Mesendoderm (in vitro differentiated cells): ENCODE data around the gene KIRREL2.

Experiments
- DNase-seq: peaks from one replicate; pipeline ENCODE4 v3.0.0; 2013
- H2AK5ac ChIP-seq: 2 replicates; pipeline ENCODE4 v1.6.1; 2013; ENCODE audit warnings: low read length, inconsistent platforms
- H2BK120ac ChIP-seq: 2 replicates; pipeline ENCODE4 v1.6.1; 2013; ENCODE audit warnings: low read depth, mild to moderate bottlenecking, low read length, moderate library complexity, mixed read lengths
- H2BK15ac ChIP-seq: replicated peaks from 2 replicates; pipeline ENCODE4 v1.6.1; 2013; ENCODE audit warnings: low read depth, mild to moderate bottlenecking, moderate library complexity
- H2BK5ac ChIP-seq: 2 replicates; pipeline ENCODE4 v1.6.1; 2013; ENCODE audit warnings: low read length, inconsistent platforms
- H3K18ac ChIP-seq: 2 replicates; pipeline ENCODE4 v1.6.1; 2013; ENCODE audit warnings: mild to moderate bottlenecking, low read length, mixed read lengths
- H3K23ac ChIP-seq: one replicate; pipeline ENCODE4 v1.6.1; 2013; ENCODE audit warnings: low read length
- H3K27ac ChIP-seq: 2 replicates; pipeline ENCODE4 v1.5.1; 2013; ENCODE audit warnings: low read depth, mild to moderate bottlenecking, inconsistent platforms, low read length, moderate library complexity
- H3K27me3 ChIP-seq: 2 replicates; pipeline ENCODE4 v1.6.1; 2013; ENCODE audit warnings: low read length, control low read depth, mild to moderate bottlenecking, inconsistent platforms; ENCODE audit not compliant: insufficient read depth, poor library complexity
- H3K36me3 ChIP-seq: 2 replicates; pipeline ENCODE4 v1.6.1; 2013; ENCODE audit warnings: low read length, inconsistent platforms; ENCODE audit not compliant: control insufficient read depth, insufficient read depth
- H3K4ac ChIP-seq: one replicate; pipeline ENCODE4 v1.6.1; 2013; ENCODE audit warnings: low read depth, mild to moderate bottlenecking, low read length, moderate library complexity
- H3K4me1 ChIP-seq: 2 replicates; pipeline ENCODE4 v1.6.1; 2013; ENCODE audit warnings: low read depth, low read length, inconsistent platforms; ENCODE audit not compliant: control insufficient read depth
- H3K4me2 ChIP-seq: 2 replicates; pipeline ENCODE4 v1.6.1; 2013; ENCODE audit warnings: low read length
- H3K4me3 ChIP-seq: 2 replicates; pipeline ENCODE4 v1.5.1; 2013; ENCODE audit warnings: mild to moderate bottlenecking, low read length
- H3K56ac ChIP-seq: one replicate; pipeline ENCODE4 v1.6.1; 2013; ENCODE audit warnings: low read length
- H3K79me1 ChIP-seq: 2 replicates; pipeline ENCODE4 v1.6.1; 2013; ENCODE audit warnings: low read length, inconsistent platforms
- H3K79me2 ChIP-seq: 2 replicates; pipeline ENCODE4 v1.6.1; 2013; ENCODE audit warnings: mild to moderate bottlenecking, low read length; ENCODE audit not compliant: control insufficient read depth, insufficient read depth
- H3K9ac ChIP-seq: 2 replicates; pipeline ENCODE4 v1.6.1; 2013; ENCODE audit warnings: low read length, inconsistent platforms
- H4K5ac ChIP-seq: one replicate; pipeline ENCODE4 v1.6.1; 2013; ENCODE audit warnings: low read length
- H4K8ac ChIP-seq: one replicate; pipeline ENCODE4 v1.6.1; 2013; ENCODE audit warnings: low read depth, mild to moderate bottlenecking, control low read depth, low read length, moderate library complexity
- WGBS: extraction: QIAGEN DNeasy Blood & Tissue Kit; methylation state at CpG from one replicate; pipeline ENCODE4 v1.1.7; 2013; ENCODE audit warnings: low lambda C conversion rate, missing lambda C conversion rate; ENCODE audit not compliant: insufficient coverage; ENCODE audit errors: extremely low coverage; 5-methylcytosine and 5-hydroxymethylcytosine counted together

KIRREL2 gene

GRCh38 chr19:35901055-35901644 is 44.4 kb downstream of the KIRREL2 start:
- H2BK120ac ChIP-seq: no peak overlapping the region
- no peak overlapping the region for H3K27ac ChIP-seq
- H3K4ac ChIP-seq: no peak overlapping the region

GRCh38 chr19:35901854-35902661 is 45.3 kb downstream of the KIRREL2 start, which contains the start of gene HCST:
Gene HCST (plus strand): TSS chr19:35902529. CDS start chr19:35902594, 65 bp downstream.
- Histone ChIP-seq H3K4me3 (no peak within 1 kb of the TSS), H2BK120ac (no peak within 1 kb of the TSS), H4K8ac (no peak within 1 kb of the TSS), H2BK15ac (no peak within 1 kb of the TSS), H3K27me3 (no peaks in the 10 kb centered on the region), H3K23ac (no peak within 1 kb of the TSS), H2AK5ac (peak within 1 kb of the TSS; percentile 93), H3K18ac (no peak within 1 kb of the TSS), H4K5ac (no peak within 1 kb of the TSS), H3K4me1 (peaks cover 7% of the 10 kb centered on the region), H3K4ac (no peak within 1 kb of the TSS), H3K4me2 (peak within 1 kb of the TSS; percentile 78), H3K79me2 (peaks cover 2% of the 10 kb centered on the region), H3K79me1 (peaks cover 6% of the 10 kb centered on the region), H3K36me3 (peaks cover 3% of the 10 kb centered on the region), H3K27ac (no peak within 1 kb of the TSS), H3K56ac (peak within 1 kb of the TSS; percentile 89), H2BK5ac (no peak within 1 kb of the TSS), H3K9ac (peak within 1 kb of the TSS; percentile 68)
- WGBS: no CpG with 5 or more reads among the region's 6 CpGs
- no peak for DNase-seq

More at GRCh38 chr19:35901055-35901644, 44.4 kb downstream of the KIRREL2 start:
- Histone ChIP-seq H2AK5ac (no peak overlapping the region), H3K56ac (peak overlapping the region; percentile 74), H3K4me2 (no peak overlapping the region), H3K27me3 (no peaks in the 10 kb centered on the region), H4K5ac (no peak overlapping the region), H3K4me1 (peaks cover 7% of the 10 kb centered on the region), H2BK5ac (no peak overlapping the region), H2BK15ac (no peak overlapping the region), H3K79me2 (peaks cover 2% of the 10 kb centered on the region), H3K9ac (peak overlapping the region; percentile 44), H4K8ac (no peak overlapping the region), H3K18ac (no peak overlapping the region), H3K36me3 (peaks cover 3% of the 10 kb centered on the region), H3K23ac (no peak overlapping the region), H3K4me3 (no peak overlapping the region), H3K79me1 (peaks cover 6% of the 10 kb centered on the region)
- WGBS: no CpG with 5 or more reads among the region's 2 CpGs
- DNase-seq: no peak

GRCh38 chr19:35902870-35903475 is 46.3 kb downstream of the KIRREL2 start:
- H3K27ac ChIP-seq: no peak overlapping the region
- H3K9ac ChIP-seq: peak overlapping the region; percentile 68
- DNase-seq: no peak
- no peak overlapping the region for H4K8ac ChIP-seq
- peak overlapping the region; percentile 89 for H3K56ac ChIP-seq
- H3K27me3 ChIP-seq: no peaks in the 10 kb centered on the region
- no peak overlapping the region for H2BK120ac ChIP-seq
- no peak overlapping the region for H3K4me3 ChIP-seq
- H3K4me1 ChIP-seq: peaks cover 9% of the 10 kb centered on the region
- peaks cover 3% of the 10 kb centered on the region for H3K79me1 ChIP-seq
- no peak overlapping the region for H2BK15ac ChIP-seq
- peak overlapping the region; percentile 78 for H3K4me2 ChIP-seq
- WGBS: no CpG with 5 or more reads among the region's 10 CpGs
- no peaks in the 10 kb centered on the region for H3K36me3 ChIP-seq
- peak overlapping the region; percentile 58 for H2AK5ac ChIP-seq
- H2BK5ac ChIP-seq: no peak overlapping the region
- no peak overlapping the region for H3K18ac ChIP-seq
- H4K5ac ChIP-seq: no peak overlapping the region
- H3K4ac ChIP-seq: no peak overlapping the region
- peaks cover 2% of the 10 kb centered on the region for H3K79me2 ChIP-seq
- H3K23ac ChIP-seq: no peak overlapping the region

- peaks cover under 1% of the 10 kb centered on the region for H3K79me2 ChIP-seq
- peaks cover 9% of the 10 kb centered on the region for H3K4me1 ChIP-seq
- H3K36me3 ChIP-seq: no peaks in the 10 kb centered on the region
- WGBS: no CpG with 5 or more reads among the region's 24 CpGs
- no peak overlapping the region for H3K4ac ChIP-seq
- no peak overlapping the region for H3K23ac ChIP-seq
- DNase-seq: peak; percentile 93
- no peak overlapping the region for H2BK5ac ChIP-seq
- no peaks in the 10 kb centered on the region for H3K27me3 ChIP-seq
- no peak overlapping the region for H4K5ac ChIP-seq
- H3K79me1 ChIP-seq: no peaks in the 10 kb centered on the region
- H3K56ac ChIP-seq: peak overlapping the region; percentile 89
- no peak overlapping the region for H4K8ac ChIP-seq
- no peak overlapping the region for H2BK15ac ChIP-seq
- no peak overlapping the region for H2AK5ac ChIP-seq
- peak overlapping the region; percentile 78 for H3K4me2 ChIP-seq
- no peak overlapping the region for H3K27ac ChIP-seq
- H3K9ac ChIP-seq: peak overlapping the region; percentile 68
- H2BK120ac ChIP-seq: no peak overlapping the region
- no peak overlapping the region for H3K4me3 ChIP-seq
- H3K18ac ChIP-seq: no peak overlapping the region
Observed at GRCh38 chr19:35903550-35904179, 47.0 kb downstream of the KIRREL2 start.

GRCh38 chr19:35904311-35905068 is 47.8 kb downstream of the KIRREL2 start:
- no peak overlapping the region for H3K27ac ChIP-seq
- no peak overlapping the region for H3K4me3 ChIP-seq
- no peak overlapping the region for H3K4me2 ChIP-seq
- H2BK5ac ChIP-seq: no peak overlapping the region
- H3K23ac ChIP-seq: no peak overlapping the region
- no peak overlapping the region for H3K18ac ChIP-seq
- H4K8ac ChIP-seq: no peak overlapping the region
- DNase-seq: no peak
- no peak overlapping the region for H3K56ac ChIP-seq
- no peak overlapping the region for H2BK15ac ChIP-seq
- no peak overlapping the region for H3K9ac ChIP-seq
- no peak overlapping the region for H4K5ac ChIP-seq
- no peak overlapping the region for H2BK120ac ChIP-seq
- H3K79me2 ChIP-seq: no peaks in the 10 kb centered on the region
- peaks cover 9% of the 10 kb centered on the region for H3K4me1 ChIP-seq
- H3K4ac ChIP-seq: no peak overlapping the region
- H2AK5ac ChIP-seq: no peak overlapping the region
- no peaks in the 10 kb centered on the region for H3K79me1 ChIP-seq
- WGBS: no CpG with 5 or more reads among the region's 10 CpGs
- no peaks in the 10 kb centered on the region for H3K27me3 ChIP-seq
- no peaks in the 10 kb centered on the region for H3K36me3 ChIP-seq
